ENCODE results near the gene PARP6. TPM values are rescaled to one million over a fixed set of nuclear protein-coding genes. Genes with fewer than 3 reads are reported as not detected.
A peak's percentile ranks its signal among the peaks of the same experiment; 100 is the strongest.

PARP6 gene
- total RNA-seq, result 10 to 100 TPM; 86.7 to 90.2 TPM

GRCh38 chr15:72272213-72272996 lies at the start of gene PARP6:
Gene PARP6 (minus strand): TSS chr15:72272554. CDS start chr15:72267477, 5,077 bp downstream.
- H3K4me1 Mint-ChIP-seq, result peaks cover 28% of the 10 kb centered on the region
- H3K36me3 Mint-ChIP-seq, result peaks cover 6% of the 10 kb centered on the region
- H3K4me3 Mint-ChIP-seq, result peak within 1 kb of the TSS; percentile 91
- ATAC-seq (ENCODE audit: low read depth) (peak; percentile 99), DNase-seq (peak; percentile 97)
- H3K27me3 Mint-ChIP-seq, result peaks cover 8% of the 10 kb centered on the region
- POLR2A ChIA-PET, result interaction anchor here (1.0 to 2.7 kb wide), 3 partner anchors 42 to 45 kb away, joined by 3 to 16 read pairs (median 14); partner anchors contain the start of gene PKM
- no peaks in the 10 kb centered on the region for H3K9me3 Mint-ChIP-seq
- peak within 1 kb of the TSS; percentile 84 for H3K27ac Mint-ChIP-seq

- Mint-ChIP-seq H3K4me3 (peak within 1 kb of the TSS; percentile 81), H3K9me3 (no peaks in the 10 kb centered on the region), H3K36me3 (peaks cover 5% of the 10 kb centered on the region), H3K4me1 (peaks cover 13% of the 10 kb centered on the region), H3K27ac (peak within 1 kb of the TSS; percentile 17), H3K27me3 (peaks cover 17% of the 10 kb centered on the region)
- POLR2A ChIA-PET, result interaction anchor here (0.6 to 1.3 kb wide), 3 partner anchors 55 to 124 kb away, joined by 3 to 4 read pairs (median 3); partner anchors contain the start of gene HEXA
- peak; percentile 73 for DNase-seq
- peak; percentile 76 for ATAC-seq (ENCODE audit: low read depth)
Observed at GRCh38 chr15:72319985-72320671, 47.8 kb upstream of the PARP6 start, which contains the start of gene CELF6. Gene CELF6 (minus strand): TSS chr15:72320157. CDS start chr15:72319874, 283 bp downstream.

GRCh38 chr15:72319360-72319984 lies 47.1 kb upstream of the PARP6 start:
- peak overlapping the region; percentile 17 for H3K27ac Mint-ChIP-seq
- H3K36me3 Mint-ChIP-seq, result peaks cover 4% of the 10 kb centered on the region
- H3K4me1 Mint-ChIP-seq, result peaks cover 13% of the 10 kb centered on the region
- POLR2A ChIA-PET, result interaction anchor here (1.2 to 1.3 kb wide), 2 partner anchors 56 to 57 kb away, joined by 3 to 4 read pairs; partner anchors contain the start of gene HEXA
- ATAC-seq (ENCODE audit: low read depth), result peak; percentile 64
- peaks cover 17% of the 10 kb centered on the region for H3K27me3 Mint-ChIP-seq
- H3K4me3 Mint-ChIP-seq, result peak overlapping the region; percentile 29
- peak; percentile 82 for DNase-seq
- H3K9me3 Mint-ChIP-seq, result no peaks in the 10 kb centered on the region

GRCh38 chr15:72318408-72318942 lies 46.1 kb upstream of the PARP6 start:
- no peaks in the 10 kb centered on the region for H3K36me3 Mint-ChIP-seq
- peaks cover 17% of the 10 kb centered on the region for H3K27me3 Mint-ChIP-seq
- ATAC-seq (ENCODE audit: low read depth) (no peak), DNase-seq (no peak)
- peak overlapping the region; percentile 52 for H3K27ac Mint-ChIP-seq
- no peaks in the 10 kb centered on the region for H3K9me3 Mint-ChIP-seq
- peaks cover 13% of the 10 kb centered on the region for H3K4me1 Mint-ChIP-seq
- POLR2A ChIA-PET, result no interaction called here
- H3K4me3 Mint-ChIP-seq, result peak overlapping the region; percentile 29

GRCh38 chr15:72315706-72316370 lies 43.5 kb upstream of the PARP6 start:
- H3K9me3 Mint-ChIP-seq, result no peaks in the 10 kb centered on the region
- no peak overlapping the region for H3K4me3 Mint-ChIP-seq
- POLR2A ChIA-PET, result no interaction called here
- H3K27ac Mint-ChIP-seq, result no peak overlapping the region
- DNase-seq (no peak), ATAC-seq (ENCODE audit: low read depth) (no peak)
- peaks cover 13% of the 10 kb centered on the region for H3K4me1 Mint-ChIP-seq
- H3K27me3 Mint-ChIP-seq, result peaks cover 17% of the 10 kb centered on the region
- no peaks in the 10 kb centered on the region for H3K36me3 Mint-ChIP-seq

- Mint-ChIP-seq H3K36me3 (no peaks in the 10 kb centered on the region), H3K4me1 (peaks cover 6% of the 10 kb centered on the region), H3K4me3 (no peak overlapping the region), H3K27me3 (peaks cover 10% of the 10 kb centered on the region), H3K27ac (no peak overlapping the region), H3K9me3 (no peaks in the 10 kb centered on the region)
- DNase-seq (no peak), ATAC-seq (ENCODE audit: low read depth) (no peak)
- POLR2A ChIA-PET, result interaction anchor here (0.6 kb wide), 1 partner anchor 10 kb away, joined by 4 read pairs; no protein-coding TSS in a partner anchor
Observed at GRCh38 chr15:72313881-72314280, 41.5 kb upstream of the PARP6 start.

GRCh38 chr15:72313448-72313840 lies 41.1 kb upstream of the PARP6 start:
- ATAC-seq (ENCODE audit: low read depth) (no peak), DNase-seq (no peak)
- peaks cover 6% of the 10 kb centered on the region for H3K27me3 Mint-ChIP-seq
- no peak overlapping the region for H3K27ac Mint-ChIP-seq
- H3K9me3 Mint-ChIP-seq, result no peaks in the 10 kb centered on the region
- POLR2A ChIA-PET, result no interaction called here
- no peak overlapping the region for H3K4me3 Mint-ChIP-seq
- H3K4me1 Mint-ChIP-seq, result peaks cover 2% of the 10 kb centered on the region
- no peaks in the 10 kb centered on the region for H3K36me3 Mint-ChIP-seq

- H3K27ac Mint-ChIP-seq, result no peak overlapping the region
Observed at GRCh38 chr15:72312605-72313447, 40.5 kb upstream of the PARP6 start.

GRCh38 chr15:72307026-72307425 lies 34.7 kb upstream of the PARP6 start:
- POLR2A ChIA-PET, result interaction anchor here (0.6 kb wide), 1 partner anchor 22 kb away, joined by 3 read pairs; no protein-coding TSS in a partner anchor
- Mint-ChIP-seq H3K36me3 (no peaks in the 10 kb centered on the region), H3K9me3 (no peaks in the 10 kb centered on the region), H3K4me1 (peaks cover 6% of the 10 kb centered on the region), H3K27me3 (peaks cover 3% of the 10 kb centered on the region), H3K4me3 (no peak overlapping the region), H3K27ac (no peak overlapping the region)
- no peak for ATAC-seq (ENCODE audit: low read depth)
- no peak for DNase-seq

More at GRCh38 chr15:72312605-72313447, 40.5 kb upstream of the PARP6 start:
- no peaks in the 10 kb centered on the region for H3K9me3 Mint-ChIP-seq
- no peak overlapping the region for H3K4me3 Mint-ChIP-seq
- H3K4me1 Mint-ChIP-seq, result peaks cover 2% of the 10 kb centered on the region
- H3K36me3 Mint-ChIP-seq, result no peaks in the 10 kb centered on the region
- peak; percentile 61 for DNase-seq
- POLR2A ChIA-PET, result no interaction called here
- ATAC-seq (ENCODE audit: low read depth), result peak; percentile 88
- peaks cover 5% of the 10 kb centered on the region for H3K27me3 Mint-ChIP-seq

GRCh38 chr15:72306211-72306785 lies 33.9 kb upstream of the PARP6 start:
- POLR2A ChIA-PET, result interaction anchor here (0.6 to 1.2 kb wide), 2 partner anchors 21 to 70 kb away, joined by 3 to 4 read pairs; partner anchors contain the start of gene HEXA
- no peaks in the 10 kb centered on the region for H3K36me3 Mint-ChIP-seq
- peaks cover 3% of the 10 kb centered on the region for H3K27me3 Mint-ChIP-seq
- DNase-seq, result peak; percentile 38
- H3K4me1 Mint-ChIP-seq, result peaks cover 6% of the 10 kb centered on the region
- H3K27ac Mint-ChIP-seq, result no peak overlapping the region
- H3K4me3 Mint-ChIP-seq, result no peak overlapping the region
- H3K9me3 Mint-ChIP-seq, result no peaks in the 10 kb centered on the region
- ATAC-seq (ENCODE audit: low read depth), result peak; percentile 56

GRCh38 chr15:72304596-72304995 lies 32.2 kb upstream of the PARP6 start:
- POLR2A ChIA-PET, result interaction anchor here (0.6 kb wide), 1 partner anchor 93 kb away, joined by 3 read pairs; no protein-coding TSS in a partner anchor
- Mint-ChIP-seq H3K27me3 (no peaks in the 10 kb centered on the region), H3K9me3 (no peaks in the 10 kb centered on the region), H3K27ac (no peak overlapping the region), H3K4me3 (no peak overlapping the region), H3K4me1 (peaks cover 6% of the 10 kb centered on the region), H3K36me3 (no peaks in the 10 kb centered on the region)
- no peak for DNase-seq
- no peak for ATAC-seq (ENCODE audit: low read depth)
